ENCODE results near the gene TCP1. TPM values are rescaled to one million over a fixed set of nuclear protein-coding genes. Genes with fewer than 3 reads are reported as not detected.
A peak's percentile ranks its signal among the peaks of the same experiment; 100 is the strongest.

TCP1 gene
- total and polyA plus RNA-seq, 9 of the 15 experiments (the other 6 are each of a cell fraction or from before 2014, with no cell fraction given), result 331 to 801 (median 645) TPM

DNA sequence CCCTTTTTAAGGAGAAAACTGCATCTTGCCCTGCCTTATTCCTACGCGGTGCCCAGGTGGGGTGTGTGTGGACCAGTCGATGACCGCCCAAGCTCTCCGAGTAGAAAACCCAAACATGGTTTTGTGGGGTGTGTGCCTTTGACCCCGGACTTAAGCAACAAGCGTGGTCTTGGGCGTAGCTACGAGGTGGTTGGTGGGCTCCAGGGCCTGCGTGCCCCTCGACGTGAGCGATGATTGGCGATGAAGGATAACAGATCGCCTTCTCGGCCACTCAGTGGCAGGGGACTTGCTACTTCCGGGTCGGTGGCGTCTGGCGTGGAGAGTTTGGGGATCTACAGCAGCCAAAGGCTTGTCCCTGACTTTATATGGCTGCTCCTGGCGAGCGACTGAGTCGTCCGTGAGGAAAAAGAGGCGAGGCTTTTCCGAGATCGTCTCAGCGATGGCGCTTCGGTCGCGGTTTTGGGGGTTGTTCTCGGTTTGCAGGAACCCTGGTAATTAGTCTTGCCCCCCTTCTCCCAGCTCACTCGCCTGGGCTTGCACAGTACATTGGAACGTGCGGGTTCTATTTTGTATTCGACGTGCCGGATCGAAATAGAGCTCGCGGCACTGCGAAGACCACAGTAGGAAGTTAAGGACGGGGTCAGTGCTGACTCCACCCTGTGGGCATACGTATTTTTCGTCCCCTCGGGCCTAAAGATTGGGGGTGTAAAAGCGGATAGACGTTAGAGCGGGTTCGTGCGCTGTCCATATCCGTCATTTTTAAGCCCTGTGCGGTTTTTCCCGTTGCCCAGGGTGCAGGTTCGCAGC lies 950 bp upstream of the TCP1 start, which contains the start of gene MRPL18 (continued):
- TF ChIP-seq LEF1 (IDR thresholded peaks at IDR 0.05), result no peak
- no peak for TF ChIP-seq IFI16 (CRISPR knock-in tag; IDR thresholded peaks at IDR 0.05)
- TF ChIP-seq JUN (IDR thresholded peaks at IDR 0.05; ENCODE audit: borderline replicate concordance, low read depth, low read length), result no peak
- no peak; the same call in 1 of the 2 replicates for TF ChIP-seq JUN (CRISPR knock-in tag; IDR thresholded peaks at IDR 0.05; ENCODE audit: borderline replicate concordance)
- no peak for TF ChIP-seq NR3C1 (CRISPR knock-in tag; IDR thresholded peaks at IDR 0.05)
- no peak for TF ChIP-seq ZNF584 (CRISPR knock-in tag; IDR thresholded peaks at IDR 0.05; ENCODE audit: low read depth)
- TF ChIP-seq RB1 (IDR thresholded peaks at IDR 0.05; ENCODE audit: low read depth), result 0 out of 2 replicates have a peak, but pooled peaks have one; percentile 17
- no peak for TF ChIP-seq ATF1 (CRISPR knock-in tag; IDR thresholded peaks at IDR 0.05)
- TF ChIP-seq ATF1 (tag; IDR thresholded peaks at IDR 0.05), result peak; percentile 92
- no peak for TF ChIP-seq SRSF3 (IDR thresholded peaks at IDR 0.05; ENCODE audit: insufficient read depth, low read length)
- no peak for TF ChIP-seq SMARCA4 (IDR thresholded peaks at IDR 0.05)
- no peak for TF ChIP-seq ZNF311 (CRISPR knock-in tag; IDR thresholded peaks at IDR 0.05)
- TF ChIP-seq, protein P1, sequence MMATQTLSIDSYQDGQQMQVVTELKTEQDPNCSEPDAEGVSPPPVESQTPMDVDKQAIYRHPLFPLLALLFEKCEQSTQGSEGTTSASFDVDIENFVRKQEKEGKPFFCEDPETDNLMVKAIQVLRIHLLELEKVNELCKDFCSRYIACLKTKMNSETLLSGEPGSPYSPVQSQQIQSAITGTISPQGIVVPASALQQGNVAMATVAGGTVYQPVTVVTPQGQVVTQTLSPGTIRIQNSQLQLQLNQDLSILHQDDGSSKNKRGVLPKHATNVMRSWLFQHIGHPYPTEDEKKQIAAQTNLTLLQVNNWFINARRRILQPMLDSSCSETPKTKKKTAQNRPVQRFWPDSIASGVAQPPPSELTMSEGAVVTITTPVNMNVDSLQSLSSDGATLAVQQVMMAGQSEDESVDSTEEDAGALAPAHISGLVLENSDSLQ (IDR thresholded peaks at IDR 0.05), result peak; percentile 100
- no peak for TF ChIP-seq MYBL2 (IDR thresholded peaks at IDR 0.05; ENCODE audit: low read depth)
- no peak for TF ChIP-seq MYBL2 (CRISPR knock-in tag; IDR thresholded peaks at IDR 0.05; ENCODE audit: borderline replicate concordance)
- TF ChIP-seq, protein P2, sequence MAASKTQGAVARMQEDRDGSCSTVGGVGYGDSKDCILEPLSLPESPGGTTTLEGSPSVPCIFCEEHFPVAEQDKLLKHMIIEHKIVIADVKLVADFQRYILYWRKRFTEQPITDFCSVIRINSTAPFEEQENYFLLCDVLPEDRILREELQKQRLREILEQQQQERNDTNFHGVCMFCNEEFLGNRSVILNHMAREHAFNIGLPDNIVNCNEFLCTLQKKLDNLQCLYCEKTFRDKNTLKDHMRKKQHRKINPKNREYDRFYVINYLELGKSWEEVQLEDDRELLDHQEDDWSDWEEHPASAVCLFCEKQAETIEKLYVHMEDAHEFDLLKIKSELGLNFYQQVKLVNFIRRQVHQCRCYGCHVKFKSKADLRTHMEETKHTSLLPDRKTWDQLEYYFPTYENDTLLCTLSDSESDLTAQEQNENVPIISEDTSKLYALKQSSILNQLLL (CRISPR knock-in tag; IDR thresholded peaks at IDR 0.05; ENCODE audit: borderline replicate concordance), result no peak
- no peak for TF ChIP-seq TAF9B (IDR thresholded peaks at IDR 0.05; ENCODE audit: partially characterized antibody)
- TF ChIP-seq RBBP5 (IDR thresholded peaks at IDR 0.05; ENCODE audit: borderline replicate concordance, insufficient read depth, low read length, poor library complexity, severe bottlenecking), result peak; percentile 64
- TF ChIP-seq ELF2 (CRISPR knock-in tag; IDR thresholded peaks at IDR 0.05), result peak; percentile 97
- TF ChIP-seq RHOXF2B (CRISPR knock-in tag; conservative IDR thresholded peaks at IDR 0.05), result no peak
- TF ChIP-seq NCOA6 (IDR thresholded peaks at IDR 0.05), result peak; percentile 71
- no peak for TF ChIP-seq NCOA4 (IDR thresholded peaks at IDR 0.05; ENCODE audit: partially characterized antibody)
- no peak for TF ChIP-seq ZNF121 (CRISPR knock-in tag; conservative IDR thresholded peaks at IDR 0.05)
- TF ChIP-seq, protein P3, sequence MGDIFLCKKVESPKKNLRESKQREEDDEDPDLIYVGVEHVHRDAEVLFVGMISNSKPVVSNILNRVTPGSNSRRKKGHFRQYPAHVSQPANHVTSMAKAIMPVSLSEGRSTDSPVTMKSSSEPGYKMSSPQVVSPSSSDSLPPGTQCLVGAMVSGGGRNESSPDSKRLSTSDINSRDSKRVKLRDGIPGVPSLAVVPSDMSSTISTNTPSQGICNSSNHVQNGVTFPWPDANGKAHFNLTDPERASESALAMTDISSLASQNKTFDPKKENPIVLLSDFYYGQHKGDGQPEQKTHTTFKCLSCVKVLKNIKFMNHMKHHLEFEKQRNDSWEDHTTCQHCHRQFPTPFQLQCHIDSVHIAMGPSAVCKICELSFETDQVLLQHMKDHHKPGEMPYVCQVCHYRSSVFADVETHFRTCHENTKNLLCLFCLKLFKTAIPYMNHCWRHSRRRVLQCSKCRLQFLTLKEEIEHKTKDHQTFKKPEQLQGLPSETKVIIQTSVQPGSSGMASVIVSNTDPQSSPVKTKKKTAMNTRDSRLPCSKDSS (IDR thresholded peaks at IDR 0.05; ENCODE audit: low read depth, partially characterized antibody), result no peak
- peak; percentile 98 for TF ChIP-seq CEBPB (tag; IDR thresholded peaks at IDR 0.05)
- no peak for TF ChIP-seq ZNF444 (CRISPR knock-in tag; IDR thresholded peaks at IDR 0.05)

All from K562 (cell line).